ENCODE measurements around the gene TRAK1.
"Not testable (repeated sequence)": the region's sequence is repeated elsewhere in the genome, so short reads cannot be mapped to it uniquely, and the experiment has no call there.

Gene TRAK1, protein sequence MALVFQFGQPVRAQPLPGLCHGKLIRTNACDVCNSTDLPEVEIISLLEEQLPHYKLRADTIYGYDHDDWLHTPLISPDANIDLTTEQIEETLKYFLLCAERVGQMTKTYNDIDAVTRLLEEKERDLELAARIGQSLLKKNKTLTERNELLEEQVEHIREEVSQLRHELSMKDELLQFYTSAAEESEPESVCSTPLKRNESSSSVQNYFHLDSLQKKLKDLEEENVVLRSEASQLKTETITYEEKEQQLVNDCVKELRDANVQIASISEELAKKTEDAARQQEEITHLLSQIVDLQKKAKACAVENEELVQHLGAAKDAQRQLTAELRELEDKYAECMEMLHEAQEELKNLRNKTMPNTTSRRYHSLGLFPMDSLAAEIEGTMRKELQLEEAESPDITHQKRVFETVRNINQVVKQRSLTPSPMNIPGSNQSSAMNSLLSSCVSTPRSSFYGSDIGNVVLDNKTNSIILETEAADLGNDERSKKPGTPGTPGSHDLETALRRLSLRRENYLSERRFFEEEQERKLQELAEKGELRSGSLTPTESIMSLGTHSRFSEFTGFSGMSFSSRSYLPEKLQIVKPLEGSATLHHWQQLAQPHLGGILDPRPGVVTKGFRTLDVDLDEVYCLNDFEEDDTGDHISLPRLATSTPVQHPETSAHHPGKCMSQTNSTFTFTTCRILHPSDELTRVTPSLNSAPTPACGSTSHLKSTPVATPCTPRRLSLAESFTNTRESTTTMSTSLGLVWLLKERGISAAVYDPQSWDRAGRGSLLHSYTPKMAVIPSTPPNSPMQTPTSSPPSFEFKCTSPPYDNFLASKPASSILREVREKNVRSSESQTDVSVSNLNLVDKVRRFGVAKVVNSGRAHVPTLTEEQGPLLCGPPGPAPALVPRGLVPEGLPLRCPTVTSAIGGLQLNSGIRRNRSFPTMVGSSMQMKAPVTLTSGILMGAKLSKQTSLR

DNA sequence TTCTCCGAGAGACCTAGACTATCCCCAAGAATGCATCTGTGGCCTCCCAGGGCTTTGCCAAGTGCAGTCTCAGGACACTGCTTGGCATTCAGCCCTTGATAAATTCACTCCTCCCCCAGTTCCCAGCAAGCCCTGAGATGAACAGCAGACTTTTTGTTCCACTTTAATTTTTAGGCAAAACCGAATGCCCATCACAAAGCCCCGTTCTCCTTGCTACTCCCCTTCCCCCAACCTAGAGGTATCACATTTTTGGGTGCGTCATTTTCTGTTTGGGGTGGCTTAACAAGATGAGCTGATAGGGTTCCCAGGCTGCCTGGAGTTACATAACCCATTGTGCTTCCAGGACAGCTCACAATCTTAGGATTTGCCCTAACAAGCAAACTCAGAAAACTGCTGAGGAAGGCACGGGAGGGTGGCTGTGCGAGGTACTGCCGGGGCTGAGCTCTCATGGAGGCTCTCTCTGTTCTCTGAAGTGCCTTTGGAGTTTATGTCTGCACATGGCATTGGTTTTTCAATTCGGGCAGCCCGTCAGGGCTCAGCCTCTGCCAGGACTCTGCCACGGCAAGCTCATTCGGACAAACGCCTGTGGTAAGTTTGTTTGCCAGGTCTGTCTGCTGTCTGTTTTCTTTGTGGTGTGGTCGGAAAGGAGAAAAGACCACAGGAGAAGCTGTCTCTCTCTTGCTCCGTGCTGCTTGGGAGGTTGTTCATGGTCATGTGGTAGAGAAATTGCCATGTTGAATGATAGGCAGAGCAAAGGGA lies at the start of gene TRAK1:
Gene TRAK1, plus strand, starts transcription at position 385 of the 759 bp plus-strand sequence. Its CDS starts 113 bp downstream, at position 498.
- DNase-seq (ENCODE audit: low read depth in 2 of 2), result no peak

DNA sequence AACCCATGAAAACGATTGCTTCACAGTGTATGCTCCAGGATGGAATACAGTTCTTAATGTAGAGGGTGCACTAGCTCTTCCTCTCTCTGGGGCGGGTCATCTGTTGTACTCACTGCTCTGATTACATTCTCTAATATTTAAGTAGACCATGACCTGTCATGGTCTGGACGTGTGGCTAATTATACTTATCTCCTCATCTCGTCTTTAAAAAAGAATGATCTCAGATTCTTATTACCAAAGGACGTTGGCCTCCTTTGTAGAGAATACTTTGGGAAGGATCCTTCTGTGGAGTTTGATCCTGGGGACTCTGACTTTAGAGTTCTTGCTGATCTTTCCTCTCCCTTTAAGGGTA lies 48.4 kb upstream of the TRAK1 start:
- no peak for DNase-seq (ENCODE audit: low read depth in 2 of 2)

DNA sequence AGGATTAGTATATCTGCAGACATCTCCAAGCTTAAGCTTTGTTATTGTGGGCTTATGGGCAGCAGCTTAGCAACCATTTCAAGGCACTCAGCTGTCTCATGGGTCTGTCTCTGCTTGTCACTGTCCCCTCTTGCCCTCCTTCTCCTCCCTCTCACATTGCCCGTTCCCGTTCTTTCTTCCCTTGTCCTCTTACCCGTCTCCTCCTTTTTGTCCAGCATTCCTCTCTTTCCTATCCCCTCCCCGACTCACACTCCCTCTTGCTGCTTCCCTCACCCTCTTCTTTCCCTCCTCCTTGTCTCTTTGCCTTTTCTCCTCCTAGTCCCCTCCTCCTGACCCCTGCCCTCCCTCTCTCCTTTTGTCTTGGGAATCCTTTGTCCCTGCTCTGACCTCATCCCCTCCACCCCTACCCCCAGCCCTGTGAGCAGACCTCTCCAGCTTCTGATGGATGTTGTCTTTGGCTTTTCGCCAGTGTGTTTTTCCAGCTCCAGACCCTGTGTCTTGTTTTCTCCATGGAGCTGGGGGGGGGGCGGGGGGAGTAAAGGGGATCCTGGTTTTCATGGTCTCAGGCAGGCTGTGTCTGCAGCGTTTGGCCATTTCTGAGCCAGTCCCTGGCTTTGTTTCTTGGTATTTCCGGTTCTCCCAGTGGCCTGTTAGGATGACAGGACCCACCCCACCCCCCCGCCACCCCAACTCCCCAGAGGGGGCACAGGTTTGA lies 47.9 kb upstream of the TRAK1 start:
- no peak for DNase-seq (ENCODE audit: low read depth in 2 of 2)

DNA sequence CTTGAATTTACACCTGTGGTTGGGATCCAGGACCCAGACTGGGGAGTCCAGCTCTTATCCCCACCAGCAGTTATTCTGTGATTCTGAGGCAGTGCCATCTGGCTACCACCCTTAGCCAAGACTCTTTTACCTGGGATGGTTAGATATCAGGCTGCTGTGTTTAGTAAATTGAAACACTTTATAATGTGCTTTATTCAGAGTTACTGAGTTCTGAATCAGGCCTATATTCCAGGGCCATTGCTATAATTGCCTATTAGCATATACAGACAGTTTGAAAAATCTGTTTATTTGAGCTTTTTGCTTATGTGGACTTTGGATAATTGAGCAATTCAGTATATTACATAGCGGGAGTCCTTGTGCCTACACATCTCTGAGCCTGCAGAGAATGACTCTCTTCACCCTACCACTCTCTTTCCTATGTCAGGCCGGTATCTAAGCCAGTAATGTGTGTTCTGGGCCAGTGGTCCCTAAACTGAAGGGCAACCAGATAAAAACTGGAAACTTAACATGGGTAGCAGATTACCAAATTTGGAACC lies 45.4 kb upstream of the TRAK1 start:
- no peak for DNase-seq (ENCODE audit: low read depth in 2 of 2)

DNA sequence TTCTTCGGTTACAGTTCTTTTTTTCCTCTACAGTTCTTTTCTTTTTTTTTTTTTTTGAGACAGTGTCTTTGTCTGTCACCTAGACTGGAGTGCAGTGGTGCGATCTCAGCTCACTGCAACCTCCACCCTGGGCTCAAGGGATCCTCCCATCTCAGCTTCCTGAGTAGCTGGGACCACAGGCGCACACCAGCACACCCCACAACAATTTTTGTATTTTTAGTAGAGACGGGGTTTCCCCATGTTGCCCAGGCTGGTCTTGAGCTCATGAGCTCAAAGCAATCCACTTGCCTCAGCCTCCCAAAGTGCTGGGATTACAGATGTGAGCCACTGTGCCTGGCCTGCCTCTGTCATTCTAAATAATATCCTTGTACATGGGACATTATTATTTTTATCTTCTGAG lies 42.6 kb upstream of the TRAK1 start:
- not testable (repeated sequence) for DNase-seq (ENCODE audit: low read depth in 2 of 2)

DNA sequence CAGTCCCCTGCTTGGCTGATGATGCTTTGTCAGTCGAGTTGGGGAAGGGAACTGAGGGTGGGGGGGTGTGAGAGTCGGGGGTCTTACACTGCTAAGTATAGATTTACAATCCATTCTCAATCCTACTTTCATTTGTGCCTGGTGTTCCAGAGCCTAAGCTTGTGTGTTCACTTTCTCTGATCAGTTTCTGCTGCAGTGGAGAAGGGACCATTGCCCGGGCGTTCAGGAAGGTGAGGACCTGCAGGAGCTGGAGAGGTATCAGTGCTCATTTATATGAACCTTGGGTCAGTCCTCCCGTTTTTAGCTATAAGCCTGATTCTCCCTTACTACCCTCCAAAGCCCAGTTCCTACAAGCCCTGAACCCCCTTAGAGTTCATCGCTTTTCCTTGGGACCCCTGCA lies 41.0 kb upstream of the TRAK1 start:
- no peak for DNase-seq (ENCODE audit: low read depth in 2 of 2)

DNA sequence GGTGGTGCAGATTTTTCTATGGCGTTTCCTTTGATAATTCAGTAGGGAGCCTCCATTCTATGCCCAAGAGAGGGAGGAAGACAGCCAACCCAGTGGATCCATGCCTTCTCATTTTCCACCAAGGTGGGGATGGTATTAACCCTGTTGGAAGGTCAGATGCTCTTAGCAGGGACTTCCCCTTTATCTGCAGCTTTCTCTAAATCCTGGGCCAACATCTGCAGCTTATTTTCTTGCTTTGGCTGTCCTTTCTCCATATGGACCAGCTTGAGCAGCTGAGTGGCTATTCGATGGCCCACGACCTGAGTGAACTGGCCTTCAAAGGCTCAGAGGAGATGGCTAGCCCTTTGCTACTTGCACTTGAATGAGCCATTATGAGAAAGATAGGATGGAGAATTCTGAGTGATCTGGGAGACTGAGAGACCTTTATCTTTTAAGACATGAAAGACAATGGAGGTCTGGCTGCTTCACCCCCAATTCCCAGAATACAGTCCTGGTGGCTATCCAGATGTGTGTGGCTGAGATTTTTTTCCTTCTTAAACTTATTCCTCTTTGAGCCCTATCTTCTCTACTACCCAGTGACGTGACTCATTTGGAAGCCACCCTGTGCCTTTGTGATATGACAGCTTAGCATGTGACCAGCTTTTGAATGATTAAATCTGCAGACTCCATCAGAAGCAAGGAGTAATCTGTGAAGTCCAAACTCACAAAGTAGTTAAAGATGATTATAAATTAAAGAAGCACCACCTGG lies 39.6 kb upstream of the TRAK1 start:
- DNase-seq (ENCODE audit: low read depth in 2 of 2), result no peak

DNA sequence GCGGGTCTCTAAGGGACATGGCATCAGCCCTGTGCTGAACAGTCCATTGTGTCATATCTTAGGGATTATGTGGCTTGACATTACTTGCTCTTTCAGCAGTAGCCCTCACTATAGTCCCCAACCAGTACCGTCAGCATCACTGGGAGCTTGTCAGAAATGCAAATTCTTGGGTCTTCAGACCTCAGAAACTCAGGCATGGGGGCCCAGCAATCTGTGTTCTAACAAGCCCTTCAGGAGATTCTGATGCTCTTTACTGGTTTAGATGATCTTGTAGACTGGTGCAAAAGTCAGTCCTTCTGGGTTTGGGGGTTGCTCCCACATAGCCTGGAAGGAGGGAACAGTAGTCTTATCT lies 39.0 kb upstream of the TRAK1 start:
- DNase-seq (ENCODE audit: low read depth in 2 of 2), result no peak

DNA sequence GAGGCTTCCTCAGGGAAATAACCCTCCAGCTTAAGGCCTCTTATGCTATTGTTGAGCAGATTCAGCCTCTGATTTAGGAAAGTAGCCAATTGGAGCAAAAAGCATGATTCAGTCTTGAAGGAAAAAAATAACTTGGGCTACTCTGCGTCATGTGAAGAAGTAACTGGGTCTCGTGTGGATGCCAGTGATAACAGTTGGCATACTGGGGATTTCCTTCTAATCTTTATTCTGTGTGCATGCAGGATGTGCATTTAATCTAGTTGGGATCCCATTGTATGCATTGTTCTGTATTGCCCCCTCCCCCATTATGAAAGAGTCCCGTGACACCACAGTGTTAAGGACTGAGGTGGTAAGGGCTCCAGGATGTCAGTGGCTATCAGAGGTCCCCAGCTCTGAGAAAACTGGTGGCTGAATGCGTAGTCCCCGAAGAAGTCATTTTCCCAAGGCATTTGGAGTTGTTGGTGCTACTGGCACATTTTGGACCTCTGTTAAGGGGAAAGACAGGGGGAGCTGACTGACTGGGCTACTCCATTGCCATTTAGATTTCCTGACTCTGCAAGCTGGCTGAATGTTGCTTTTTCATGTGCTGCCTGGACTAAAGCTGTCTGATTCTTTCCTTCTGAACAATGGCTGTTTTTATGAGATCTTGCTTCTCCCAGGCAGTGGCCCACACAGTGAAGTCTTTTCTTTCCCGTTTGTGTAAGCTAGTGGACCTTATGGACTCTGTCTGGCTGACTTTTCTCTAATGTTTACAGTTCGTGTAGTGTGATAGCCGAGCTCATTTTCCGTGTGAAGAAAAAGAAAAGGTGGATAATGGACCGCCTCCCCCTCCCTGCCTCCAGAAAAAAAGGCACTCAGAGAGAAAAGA lies 38.4 kb upstream of the TRAK1 start:
- no peak for DNase-seq (ENCODE audit: low read depth in 2 of 2)

DNA sequence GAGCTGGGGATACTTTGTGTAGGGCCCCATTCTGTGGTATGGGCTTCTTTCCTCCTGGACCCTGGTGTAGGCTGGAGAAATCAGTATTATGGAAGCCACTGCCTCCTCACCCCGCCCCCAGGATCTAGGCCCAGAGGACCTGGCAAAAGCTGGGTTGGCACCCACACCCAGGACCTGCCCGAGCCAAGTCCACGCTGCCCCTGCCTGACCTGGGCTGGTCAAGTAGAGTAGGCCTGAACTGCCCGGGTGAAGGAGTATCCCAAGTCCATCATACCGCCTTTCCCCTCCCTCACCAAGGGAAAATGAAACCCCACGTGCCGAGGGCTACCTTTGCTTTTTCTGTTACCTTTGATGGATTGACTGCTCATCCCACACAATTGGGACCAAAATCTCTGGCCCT lies 37.7 kb upstream of the TRAK1 start:
- DNase-seq (ENCODE audit: low read depth in 2 of 2), result no peak

DNA sequence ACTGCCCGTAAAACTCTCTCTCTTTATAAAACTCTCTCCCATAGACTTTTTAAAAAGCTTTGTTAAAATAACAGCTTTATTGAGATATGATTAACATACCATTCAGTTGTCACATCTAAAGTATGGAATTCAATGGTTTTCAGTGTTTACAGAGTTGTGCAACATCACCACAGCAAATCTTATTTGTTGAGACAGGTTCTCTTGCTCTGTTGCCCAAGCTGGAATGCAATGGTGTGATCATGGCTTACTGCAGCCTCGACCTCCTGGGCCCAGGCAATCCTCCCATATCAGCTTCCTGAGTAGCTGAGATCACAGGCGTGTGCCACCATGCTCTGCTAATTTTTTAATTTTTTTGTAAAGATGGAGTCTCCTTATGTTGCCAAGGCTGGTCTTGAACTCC lies 35.9 kb upstream of the TRAK1 start:
- no peak for DNase-seq (ENCODE audit: low read depth in 2 of 2)

DNA sequence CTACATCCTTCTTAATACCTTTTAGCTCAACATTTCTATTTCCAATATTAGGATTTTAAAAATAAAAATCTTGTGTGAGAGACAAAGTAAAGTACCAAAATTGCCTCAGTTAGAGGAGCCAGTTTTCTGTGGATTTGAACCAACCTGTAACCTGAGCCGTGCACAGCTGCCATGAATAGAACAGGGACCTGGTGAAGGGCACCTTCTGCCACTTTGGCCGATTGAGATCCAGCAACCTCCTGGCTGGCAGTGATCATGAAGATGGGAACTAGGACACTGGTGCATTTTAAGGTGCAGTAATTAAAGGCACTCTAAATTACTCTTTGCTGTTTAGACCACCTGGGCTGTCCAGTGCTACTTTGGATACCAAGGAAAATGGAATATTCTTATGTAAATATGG lies 34.3 kb upstream of the TRAK1 start:
- DNase-seq (ENCODE audit: low read depth in 2 of 2), result no peak

DNA sequence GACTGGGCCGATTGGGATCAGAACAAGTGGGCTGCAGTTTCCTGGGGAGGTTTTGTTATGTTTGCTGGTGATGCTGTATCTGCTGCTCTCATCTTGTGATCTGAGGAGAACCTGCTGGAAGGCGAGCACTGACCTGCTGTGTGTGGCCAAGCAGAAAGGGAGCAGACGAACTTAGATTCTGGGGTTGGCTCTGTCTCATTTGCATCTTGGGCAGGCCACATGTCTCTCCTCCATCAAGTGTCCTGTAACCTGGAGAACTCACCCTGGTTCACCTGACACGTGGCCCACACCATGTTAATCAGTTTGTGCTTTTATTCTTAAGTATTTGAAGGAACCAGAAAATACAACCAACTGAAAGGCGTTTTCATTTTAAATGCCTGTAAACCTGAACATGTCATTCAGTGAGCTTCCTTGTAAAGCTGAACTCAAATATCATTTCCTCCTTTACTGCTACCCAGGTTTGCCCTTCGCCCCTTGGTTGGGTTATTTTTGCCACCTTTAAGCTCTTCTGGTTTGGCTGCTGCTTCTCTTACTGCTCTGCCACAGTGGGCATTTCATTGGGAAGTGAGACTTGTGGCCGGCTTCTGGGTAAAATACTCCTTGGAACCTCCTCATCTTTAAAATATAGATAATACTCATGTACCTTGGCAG lies 33.5 kb upstream of the TRAK1 start:
- no peak for DNase-seq (ENCODE audit: low read depth in 2 of 2)

DNA sequence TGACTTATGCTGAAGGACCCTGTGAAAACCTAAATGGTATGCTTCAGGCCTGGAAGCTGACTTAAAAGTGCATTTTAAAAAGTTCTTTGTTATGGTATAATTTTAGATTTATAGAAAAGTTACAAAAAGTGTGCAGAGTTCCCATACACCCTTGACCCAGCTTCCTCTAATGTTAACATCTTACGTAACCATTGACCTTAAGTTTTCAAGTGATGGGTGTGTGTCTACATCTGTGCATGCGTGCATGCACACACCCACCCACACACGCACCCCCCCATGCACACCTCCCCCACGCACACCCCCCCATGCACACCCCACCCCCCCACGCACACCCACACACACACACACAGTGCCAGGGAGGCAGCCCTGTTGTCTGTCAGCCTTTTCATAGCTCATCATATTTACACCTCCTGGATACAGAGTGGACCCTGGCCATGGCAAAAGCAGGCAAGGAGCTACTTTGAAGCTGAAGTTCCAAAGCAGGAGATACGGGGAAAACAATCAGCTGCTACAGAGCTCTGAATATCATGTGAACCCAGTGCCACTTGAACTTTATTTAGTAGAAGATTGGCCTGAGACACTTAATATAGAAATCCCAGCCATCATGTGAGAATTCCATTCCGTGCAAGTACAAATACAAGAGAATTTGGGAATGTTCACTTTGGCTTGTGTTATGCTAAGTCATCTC lies 30.0 kb upstream of the TRAK1 start:
- DNase-seq (ENCODE audit: low read depth in 2 of 2), result no peak

DNA sequence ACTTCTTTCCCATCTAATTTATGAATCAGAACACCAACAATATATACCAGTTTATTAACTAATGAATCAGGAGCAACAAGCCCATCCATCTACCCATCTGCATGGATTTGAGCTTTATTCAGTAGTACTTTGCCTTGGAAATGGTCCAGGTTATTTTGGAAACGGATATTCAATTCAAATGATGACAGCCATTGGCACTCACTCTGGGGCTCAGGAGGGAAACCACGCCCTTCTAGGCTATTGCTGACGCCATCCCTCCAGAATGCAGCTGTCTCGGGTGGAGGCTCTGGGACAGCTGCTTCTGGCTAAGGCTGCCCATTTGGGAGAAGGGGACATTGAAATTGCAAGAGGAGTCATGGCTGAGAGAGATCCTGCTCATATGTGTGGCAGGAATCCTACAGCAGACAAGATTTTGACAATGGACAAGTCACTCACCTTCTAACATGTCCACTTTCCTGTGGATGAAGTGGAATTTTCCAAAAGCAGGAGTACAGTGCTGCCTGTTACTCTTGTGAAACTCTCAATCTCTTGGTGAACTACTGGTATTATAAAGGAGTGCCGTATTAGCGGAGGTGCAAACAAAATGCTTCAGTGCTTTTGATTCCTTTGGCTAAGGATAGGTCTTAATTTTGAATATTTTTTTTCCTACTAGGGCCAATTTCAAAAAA lies 29.3 kb upstream of the TRAK1 start:
- no peak for DNase-seq (ENCODE audit: low read depth in 2 of 2)

DNA sequence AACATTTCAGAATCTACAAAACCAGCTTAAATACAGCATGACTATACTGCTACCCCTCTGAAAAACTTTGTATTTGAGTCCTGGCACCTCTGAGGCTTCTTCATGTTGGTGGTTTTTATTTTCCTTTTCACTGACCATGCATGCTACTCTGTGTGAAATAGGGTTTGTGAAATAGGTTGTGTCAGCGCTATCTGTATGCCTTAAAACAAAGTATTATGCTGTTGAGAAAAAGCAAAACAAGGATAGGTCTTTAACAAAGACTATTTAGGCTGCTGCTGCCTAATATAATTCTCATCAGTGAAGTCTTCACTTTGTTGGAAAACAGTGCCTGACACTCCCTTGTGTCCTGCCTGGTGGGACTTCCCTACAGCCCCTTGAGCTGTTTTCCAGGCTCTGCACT lies 28.7 kb upstream of the TRAK1 start:
- DNase-seq (ENCODE audit: low read depth in 2 of 2), result no peak

DNA sequence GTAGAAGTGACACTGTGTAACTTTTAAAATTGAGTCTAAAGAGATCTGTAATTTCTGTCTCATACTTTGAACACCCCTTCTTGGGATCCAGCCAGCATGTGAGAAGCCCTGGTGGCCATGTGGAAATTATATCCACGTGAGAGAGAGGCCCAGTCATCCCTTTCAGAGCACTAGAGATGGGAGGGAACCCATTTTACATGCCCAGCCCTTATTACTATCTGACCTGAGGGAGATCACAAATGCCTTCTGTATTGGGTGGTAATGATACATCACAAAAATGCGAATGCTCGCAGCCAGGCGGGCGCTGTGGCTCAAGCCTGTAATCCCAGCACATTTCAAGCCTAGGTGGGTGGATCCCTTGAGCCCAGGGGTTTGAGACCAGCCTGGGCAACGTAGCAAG lies 27.3 kb upstream of the TRAK1 start:
- DNase-seq (ENCODE audit: low read depth in 2 of 2), result no peak
